Common myeloid progenitor, CD34-positive (primary cell): ENCODE measurements around the gene GPAM.
"Not testable (repeated sequence)": the region's sequence is repeated elsewhere in the genome, so short reads cannot be mapped to it uniquely, and the experiment has no call there.

Experiments
- CTCF ChIA-PET: fragments of 350-600 bp; sonication (Branson Sonifier 250); formaldehyde crosslinking; loops from one replicate; lab custom pipeline; 2021; ENCODE audit warnings: antibody characterized with exemption; lab: Charles Lee
- POLR2A ChIA-PET: fragments of 350-600 bp; sonication (Branson Sonifier 250); formaldehyde crosslinking; loops from one replicate; lab custom pipeline; 2021; ENCODE audit warnings: antibody characterized with exemption; lab: Charles Lee
- DNase-seq, 3 donors: peaks; one replicate each; pipeline versions ENCODE4 v3.0.0 to v3.0.0-alpha.2; 2013
- H3K27ac ChIP-seq, 2 experiments: 1 replicate in 1 of 2; 2 replicates in 1 of 2; pipeline ENCODE4 v1.7.0; 2013; ENCODE audit warnings: inconsistent platforms in 2 of 2, low read length in 2 of 2, mild to moderate bottlenecking in 2 of 2, low read depth in 1 of 2, moderate library complexity in 1 of 2; ENCODE audit not compliant: severe bottlenecking in 2 of 2, insufficient read depth in 1 of 2, poor library complexity in 1 of 2
- H3K27me3 ChIP-seq, 5 experiments: replicated peaks in 2 of 5; 1 replicate in 3 of 5; 2 replicates in 2 of 5; pipeline versions ENCODE4 v1.6.1 to v1.7.0; 2013; ENCODE audit warnings: low read length in 4 of 5, mild to moderate bottlenecking in 2 of 5, moderate library complexity in 2 of 5, inconsistent platforms in 1 of 5; ENCODE audit not compliant: insufficient read depth in 5 of 5, control insufficient read depth in 4 of 5
- H3K36me3 ChIP-seq, 4 experiments: 1 replicate in 2 of 4; 2 replicates in 2 of 4; pipeline versions ENCODE4 v1.6.1 to v1.7.0; 2013; ENCODE audit warnings: low read length in 3 of 4, control low read depth in 1 of 4, mild to moderate bottlenecking in 1 of 4; ENCODE audit not compliant: control insufficient read depth in 4 of 4, insufficient read depth in 4 of 4
- H3K4me1 ChIP-seq, 4 experiments: 1 replicate in 3 of 4; 2 replicates in 1 of 4; pipeline versions ENCODE4 v1.6.1 to v1.7.1; 2013; ENCODE audit warnings: low read length in 3 of 4, mild to moderate bottlenecking in 3 of 4, control low read depth in 1 of 4, inconsistent platforms in 1 of 4, moderate library complexity in 1 of 4; ENCODE audit not compliant: control insufficient read depth in 4 of 4, insufficient read depth in 4 of 4; ENCODE audit errors: control extremely low read depth in 1 of 4
- H3K4me3 ChIP-seq, 7 experiments: 1 replicate in 4 of 7; 2 replicates in 3 of 7; pipeline versions ENCODE4 v1.5.1 to v1.7.0; 2013; ENCODE audit warnings: mild to moderate bottlenecking in 7 of 7, low read length in 6 of 7, moderate library complexity in 6 of 7, inconsistent platforms in 2 of 7, low read depth in 2 of 7, control low read depth in 1 of 7; ENCODE audit not compliant: insufficient read depth in 4 of 7, control insufficient read depth in 1 of 7; ENCODE audit errors: extremely low read depth in 1 of 7
- H3K9me3 ChIP-seq, 5 experiments: 1 replicate in 4 of 5; 2 replicates in 1 of 5; pipeline versions ENCODE4 v1.6.1 to v1.7.1; 2013; ENCODE audit warnings: low read length in 4 of 5, mild to moderate bottlenecking in 2 of 5, inconsistent platforms in 1 of 5, low read depth in 1 of 5, moderate library complexity in 1 of 5; ENCODE audit not compliant: control insufficient read depth in 4 of 5, insufficient read depth in 2 of 5; ENCODE audit errors: control extremely low read depth in 1 of 5
- WGBS: methylation state at CpG from one replicate; pipeline ENCODE4 v1.1.5; 2013; ENCODE audit not compliant: insufficient coverage; 5-methylcytosine and 5-hydroxymethylcytosine counted together

GPAM gene

GRCh38 chr10:112208292-112208691, 24.7 kb upstream of the GPAM start:
- no peak for DNase-seq
- CTCF ChIA-PET: no interaction called here
- POLR2A ChIA-PET: no interaction called here
- peaks cover 0 to 10% (median 4%) of the 10 kb centered on the region in 5 experiments for H3K27me3 ChIP-seq
- no peak overlapping the region for H3K27ac ChIP-seq
- no peaks in the 10 kb centered on the region for H3K36me3 ChIP-seq
- H3K4me1 ChIP-seq: no peaks in the 10 kb centered on the region
- H3K4me3 ChIP-seq: no peak overlapping the region
- 86% methylated on average over 4 of the region's 4 CpGs for WGBS
- no peaks in the 10 kb centered on the region for H3K9me3 ChIP-seq

- Histone ChIP-seq H3K4me1 (no peaks in the 10 kb centered on the region), H3K27me3 (peaks cover 0 to 3% (median 0%) of the 10 kb centered on the region in 5 experiments), H3K36me3 (no peaks in the 10 kb centered on the region), H3K9me3 (no peaks in the 10 kb centered on the region), H3K27ac (no peak overlapping the region), H3K4me3 (no peak overlapping the region)
- CTCF ChIA-PET: no interaction called here
- POLR2A ChIA-PET: no interaction called here
- peak in 2 of 3 donors; percentile 38 to 46 for DNase-seq
- 77% methylated on average over 4 of the region's 4 CpGs for WGBS
These were observed 19.9 kb upstream of the GPAM start for GRCh38 chr10:112203328-112204076.

- no peak overlapping the region for H3K4me3 ChIP-seq
- no peaks in the 10 kb centered on the region for H3K36me3 ChIP-seq
- no peaks in the 10 kb centered on the region for H3K9me3 ChIP-seq
- whole genome bisulfite sequencing: 96% methylated on average over 3 of the region's 6 CpGs
- POLR2A ChIA-PET: no interaction called here
- no peak overlapping the region for H3K27ac ChIP-seq
- H3K4me1 ChIP-seq: no peaks in the 10 kb centered on the region
- CTCF ChIA-PET: no interaction called here
- no peak for DNase-seq
- H3K27me3 ChIP-seq: peaks cover 0 to 1% (median 0%) of the 10 kb centered on the region in 5 experiments
These were observed 19.1 kb upstream of the GPAM start for GRCh38 chr10:112202561-112203241.

GRCh38 chr10:112202076-112202475, 18.5 kb upstream of the GPAM start:
- ChIA-PET CTCF (no interaction called here), POLR2A (no interaction called here)
- H3K27me3 ChIP-seq: peaks cover 0 to 1% (median 0%) of the 10 kb centered on the region in 5 experiments
- no peak for DNase-seq
- no peak overlapping the region for H3K27ac ChIP-seq
- no peaks in the 10 kb centered on the region for H3K36me3 ChIP-seq
- no peaks in the 10 kb centered on the region for H3K9me3 ChIP-seq
- no peak overlapping the region for H3K4me3 ChIP-seq
- H3K4me1 ChIP-seq: no peaks in the 10 kb centered on the region
- WGBS: no CpG with 5 or more reads among the region's 1 CpG

- Histone ChIP-seq H3K9me3 (no peaks in the 10 kb centered on the region), H3K27ac (no peak overlapping the region), H3K4me1 (no peaks in the 10 kb centered on the region), H3K36me3 (no peaks in the 10 kb centered on the region), H3K4me3 (no peak overlapping the region), H3K27me3 (peaks cover 0 to 1% (median 0%) of the 10 kb centered on the region in 5 experiments)
- ChIA-PET POLR2A (no interaction called here), CTCF (no interaction called here)
- WGBS: 100% methylated on average over 1 of the region's 1 CpG
- no peak for DNase-seq
These were observed 17.8 kb upstream of the GPAM start for GRCh38 chr10:112201334-112201733.

- H3K9me3 ChIP-seq, POLR2A ChIA-PET, CTCF ChIA-PET, H3K4me3 ChIP-seq, DNase-seq, H3K36me3 ChIP-seq, H3K27me3 ChIP-seq, H3K4me1 ChIP-seq, H3K27ac ChIP-seq: not testable (repeated sequence)
- WGBS: 91% methylated on average over 3 of the region's 5 CpGs
These were observed 16.7 kb upstream of the GPAM start for GRCh38 chr10:112200259-112200658.

GRCh38 chr10:112197662-112198061, 14.1 kb upstream of the GPAM start:
- H3K27me3 ChIP-seq, H3K4me1 ChIP-seq, H3K27ac ChIP-seq, H3K9me3 ChIP-seq, POLR2A ChIA-PET, H3K4me3 ChIP-seq, DNase-seq, H3K36me3 ChIP-seq, CTCF ChIA-PET: not testable (repeated sequence)
- no CpG with 5 or more reads among the region's 2 CpGs for WGBS
